ENCODE data around the gene AHCYL1.
"Not testable (repeated sequence)": the region's sequence is repeated elsewhere in the genome, so short reads cannot be mapped to it uniquely, and the experiment has no call there.

The AHCYL1 gene

GRCh38 chr1:110017792-110018191 lies 33.2 kb downstream of the AHCYL1 start:
- Histone ChIP-seq H3K27me3 (no peaks in the 10 kb centered on the region), H3K4me1 (no peaks in the 10 kb centered on the region), H3K9me3 (no peaks in the 10 kb centered on the region), H3K4me3 (no peak overlapping the region), H3K36me3 (peaks cover 96 to 100% (median 98%) of the 10 kb centered on the region in 3 donors), H3K27ac (no peak overlapping the region)
- no peak for TF ChIP-seq CTCF (IDR thresholded peaks at IDR 0.05)
- intact Hi-C loops (cut with DNase I; ENCODE audit: low total_unique reads), result no loop called here
- no peak for DNase-seq

GRCh38 chr1:110018396-110018795 lies 33.8 kb downstream of the AHCYL1 start:
- no peak for TF ChIP-seq CTCF (IDR thresholded peaks at IDR 0.05)
- intact Hi-C loops (cut with DNase I; ENCODE audit: low total_unique reads), result no loop called here
- H3K36me3 ChIP-seq, result peaks cover 96 to 100% (median 98%) of the 10 kb centered on the region in 3 donors
- H3K27ac ChIP-seq, result no peak overlapping the region
- H3K9me3 ChIP-seq, result no peaks in the 10 kb centered on the region
- H3K4me1 ChIP-seq, result no peaks in the 10 kb centered on the region
- DNase-seq, result no peak
- no peak overlapping the region for H3K4me3 ChIP-seq
- H3K27me3 ChIP-seq, result no peaks in the 10 kb centered on the region

GRCh38 chr1:110019770-110020169 lies 35.2 kb downstream of the AHCYL1 start:
- no peak for DNase-seq
- intact Hi-C loops (cut with DNase I; ENCODE audit: low total_unique reads), result no loop called here
- Histone ChIP-seq H3K27ac (no peak overlapping the region), H3K4me3 (no peak overlapping the region), H3K36me3 (peaks cover 88 to 94% (median 94%) of the 10 kb centered on the region in 3 donors), H3K4me1 (no peaks in the 10 kb centered on the region), H3K9me3 (no peaks in the 10 kb centered on the region), H3K27me3 (no peaks in the 10 kb centered on the region)
- TF ChIP-seq CTCF (IDR thresholded peaks at IDR 0.05), result no peak

GRCh38 chr1:110021285-110021684 lies 36.7 kb downstream of the AHCYL1 start:
- H3K27ac ChIP-seq, result no peak overlapping the region
- TF ChIP-seq CTCF (IDR thresholded peaks at IDR 0.05), result no peak
- H3K4me1 ChIP-seq, result no peaks in the 10 kb centered on the region
- H3K27me3 ChIP-seq, result no peaks in the 10 kb centered on the region
- no peak for DNase-seq
- no peak overlapping the region for H3K4me3 ChIP-seq
- no peaks in the 10 kb centered on the region for H3K9me3 ChIP-seq
- intact Hi-C loops (cut with DNase I; ENCODE audit: low total_unique reads), result no loop called here
- peaks cover 73 to 83% (median 79%) of the 10 kb centered on the region in 3 donors for H3K36me3 ChIP-seq

- Histone ChIP-seq H3K36me3 (peaks cover 39 to 50% (median 45%) of the 10 kb centered on the region in 3 donors), H3K9me3 (no peaks in the 10 kb centered on the region), H3K27ac (no peak overlapping the region), H3K27me3 (no peaks in the 10 kb centered on the region), H3K4me1 (peaks cover 0 to 3% (median 0%) of the 10 kb centered on the region in 4 donors), H3K4me3 (no peak overlapping the region)
- TF ChIP-seq CTCF (IDR thresholded peaks at IDR 0.05), result no peak
- intact Hi-C loops (cut with DNase I; ENCODE audit: low total_unique reads), result no loop called here
- no peak for DNase-seq
Measured at GRCh38 chr1:110024613-110025012, 40.0 kb downstream of the AHCYL1 start.

GRCh38 chr1:110030687-110031086 lies 46.1 kb downstream of the AHCYL1 start:
- H3K4me3 ChIP-seq; intact Hi-C loops (cut with DNase I; ENCODE audit: low total_unique reads): not testable (repeated sequence)

More at GRCh38 chr1:110030687-110031086, 46.1 kb downstream of the AHCYL1 start:
- H3K27me3 ChIP-seq, H3K9me3 ChIP-seq, H3K36me3 ChIP-seq, DNase-seq, H3K27ac ChIP-seq: not testable (repeated sequence)
- H3K4me1 ChIP-seq, result peaks cover 0 to 15% (median 4%) of the 10 kb centered on the region in 4 donors
